GM18526 (cell line): ENCODE measurements around the gene FAM171A2.

ENCODE experiments used
- POLR2A ChIP-seq: IDR thresholded peaks from 3 replicates; pipeline ENCODE4 v1.6.1; 2011; ENCODE audit not compliant: insufficient read length; ENCODE audit errors: extremely low read depth

Gene FAM171A2

DNA sequence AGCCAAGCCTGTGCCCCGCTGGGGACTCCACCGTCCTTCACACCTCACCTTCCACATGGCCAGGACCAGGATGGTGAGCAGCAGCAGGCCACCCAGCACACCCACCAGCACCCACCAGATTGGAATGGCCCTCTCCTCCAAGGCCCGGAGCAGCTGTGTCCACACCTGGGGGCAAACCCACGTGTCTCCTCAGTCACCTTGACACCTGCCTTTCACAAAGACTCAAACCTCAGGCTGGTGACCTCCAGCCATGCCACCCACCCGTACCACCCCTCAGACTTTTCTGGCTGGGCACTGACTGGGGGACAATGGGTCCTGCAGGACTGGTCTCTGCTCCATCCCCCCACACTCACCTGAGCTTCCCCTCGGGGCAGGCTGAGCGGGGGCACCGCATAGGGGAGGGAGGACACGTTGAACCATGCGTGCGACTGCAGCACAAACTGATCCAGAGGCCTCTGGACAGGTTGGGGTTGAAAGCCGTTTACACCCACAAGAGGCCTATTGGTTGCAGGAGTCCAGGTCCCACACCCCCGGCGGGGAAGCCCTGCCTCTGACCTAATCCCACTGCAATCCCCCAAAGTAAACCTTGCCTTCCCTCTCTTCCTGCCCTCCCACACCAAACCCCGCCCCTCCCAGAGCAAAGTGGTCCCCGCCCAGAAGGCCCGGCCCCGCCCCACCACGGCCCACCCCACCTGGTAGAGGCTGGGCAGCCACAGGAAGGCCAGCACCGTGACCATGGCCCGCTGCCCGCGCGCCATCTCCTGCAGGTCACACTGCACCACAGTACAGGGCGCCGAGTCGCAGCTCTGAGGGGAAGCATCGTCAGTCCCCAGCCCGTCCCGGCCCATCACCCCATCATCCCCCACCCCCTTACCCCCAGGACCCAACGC is 10.9 kb upstream of the FAM171A2 start:
- TF ChIP-seq POLR2A = no peak

DNA sequence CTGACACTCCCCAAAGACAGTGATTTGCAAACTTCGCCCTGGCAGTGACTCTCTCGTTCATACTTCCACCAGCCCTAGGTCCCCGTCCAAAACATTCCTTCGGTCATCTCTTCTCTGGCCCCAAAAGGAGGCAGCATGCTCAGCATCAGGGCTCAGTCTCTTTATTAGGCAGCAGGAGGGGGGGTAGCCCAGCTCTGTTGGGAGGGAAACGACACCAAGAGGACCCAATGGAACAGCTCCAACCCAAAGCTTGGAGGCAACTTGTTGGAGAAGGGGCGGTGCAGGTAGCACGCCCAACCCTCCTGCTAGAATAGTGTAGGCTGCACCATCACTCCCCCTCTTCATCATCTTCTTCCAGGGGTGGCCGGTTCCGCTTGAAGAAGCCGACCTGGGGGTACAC is 8.4 kb upstream of the FAM171A2 start:
- no peak for TF ChIP-seq POLR2A

DNA sequence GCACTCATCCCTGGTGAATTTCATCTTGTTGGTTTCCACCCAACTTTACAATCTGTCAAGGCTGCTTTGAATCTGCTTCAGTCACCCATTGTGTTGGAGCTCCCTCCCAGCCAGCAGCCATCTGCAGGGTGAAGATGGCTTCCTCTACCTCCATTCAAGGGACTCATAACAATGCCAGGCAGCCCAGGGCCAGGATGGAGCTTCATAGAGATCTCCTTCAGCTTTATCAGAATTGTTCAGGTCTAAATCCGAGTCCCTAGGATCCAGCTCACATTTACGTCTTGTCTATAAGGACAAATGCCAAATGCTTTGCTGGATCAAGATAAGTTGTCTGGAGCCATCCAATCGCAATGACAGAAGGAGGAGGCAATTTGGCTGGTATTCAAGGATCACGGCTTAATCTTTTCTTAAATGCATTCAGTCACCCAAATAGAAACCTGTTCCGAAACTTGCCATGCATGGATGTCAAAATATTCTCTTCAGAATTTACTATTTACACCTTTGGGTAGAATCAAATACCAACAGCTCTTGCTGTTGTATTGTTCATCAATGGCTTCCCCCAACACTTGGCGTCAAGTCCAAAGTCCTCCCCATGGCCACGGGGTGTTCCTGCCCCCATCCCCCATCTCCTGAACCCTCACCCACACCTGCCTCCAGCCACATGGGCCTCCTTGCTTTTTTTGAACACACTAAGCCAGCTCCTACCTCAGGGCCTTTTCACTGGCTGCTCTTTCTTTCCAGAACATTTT is 3.8 kb upstream of the FAM171A2 start:
- no peak for TF ChIP-seq POLR2A

DNA sequence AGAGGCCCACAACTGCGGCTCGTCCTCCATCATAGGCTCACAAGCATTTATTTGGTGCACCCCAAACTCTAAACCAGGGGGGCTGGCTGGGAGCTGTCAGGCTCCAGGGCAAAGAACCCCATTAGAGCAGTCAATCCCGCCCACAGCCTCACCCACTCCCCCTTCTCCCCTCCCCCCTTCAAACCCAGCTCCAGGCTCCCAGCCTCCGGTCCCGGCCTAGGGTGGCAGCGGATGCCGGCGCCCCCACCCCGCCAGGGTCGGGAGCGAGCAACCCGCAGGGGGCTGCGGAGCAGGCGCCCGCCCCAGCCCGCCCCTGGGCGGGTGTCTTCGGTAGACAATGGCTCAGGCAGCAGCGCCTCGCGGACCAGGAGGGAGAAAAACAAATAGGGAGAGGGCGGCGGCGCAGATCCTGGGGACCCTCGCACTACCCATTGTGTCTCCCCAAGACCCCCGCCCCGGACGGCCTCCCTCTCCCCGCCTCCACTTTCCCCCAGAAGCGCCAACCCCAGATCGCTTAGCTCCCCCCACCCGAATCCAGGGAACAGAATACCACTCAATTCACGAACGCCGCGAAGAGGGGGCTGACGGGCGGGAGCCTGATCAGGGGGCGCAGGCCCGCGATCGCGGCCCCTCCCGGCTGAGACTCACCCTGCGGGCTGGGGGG is 572 bp downstream of the FAM171A2 start:
- TF ChIP-seq POLR2A = no peak

DNA sequence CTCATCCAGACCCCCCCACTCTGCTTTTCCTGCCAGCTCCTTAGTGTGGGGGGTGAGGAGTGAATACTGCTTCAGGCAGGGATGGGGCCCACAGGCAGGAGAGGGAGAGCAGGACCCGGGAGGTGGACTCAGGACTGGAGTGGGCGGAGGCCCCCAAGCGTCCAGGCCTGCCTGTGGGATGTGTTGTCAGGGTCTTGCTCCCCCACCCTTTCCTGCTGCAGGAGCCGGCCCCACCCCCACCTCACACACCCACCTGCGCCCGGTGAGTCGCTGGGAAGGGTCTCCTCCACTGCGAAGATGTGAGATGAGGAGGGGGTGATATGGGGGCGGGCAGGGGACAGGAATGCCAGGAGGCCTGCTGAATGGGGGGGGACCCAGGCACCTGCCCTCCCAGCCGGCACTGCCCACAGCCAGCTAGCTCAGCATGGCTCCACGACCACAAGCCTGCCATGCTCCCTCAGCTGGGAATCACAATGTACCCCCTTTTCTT is 1.1 kb downstream of the FAM171A2 start:
- no peak for TF ChIP-seq POLR2A

DNA sequence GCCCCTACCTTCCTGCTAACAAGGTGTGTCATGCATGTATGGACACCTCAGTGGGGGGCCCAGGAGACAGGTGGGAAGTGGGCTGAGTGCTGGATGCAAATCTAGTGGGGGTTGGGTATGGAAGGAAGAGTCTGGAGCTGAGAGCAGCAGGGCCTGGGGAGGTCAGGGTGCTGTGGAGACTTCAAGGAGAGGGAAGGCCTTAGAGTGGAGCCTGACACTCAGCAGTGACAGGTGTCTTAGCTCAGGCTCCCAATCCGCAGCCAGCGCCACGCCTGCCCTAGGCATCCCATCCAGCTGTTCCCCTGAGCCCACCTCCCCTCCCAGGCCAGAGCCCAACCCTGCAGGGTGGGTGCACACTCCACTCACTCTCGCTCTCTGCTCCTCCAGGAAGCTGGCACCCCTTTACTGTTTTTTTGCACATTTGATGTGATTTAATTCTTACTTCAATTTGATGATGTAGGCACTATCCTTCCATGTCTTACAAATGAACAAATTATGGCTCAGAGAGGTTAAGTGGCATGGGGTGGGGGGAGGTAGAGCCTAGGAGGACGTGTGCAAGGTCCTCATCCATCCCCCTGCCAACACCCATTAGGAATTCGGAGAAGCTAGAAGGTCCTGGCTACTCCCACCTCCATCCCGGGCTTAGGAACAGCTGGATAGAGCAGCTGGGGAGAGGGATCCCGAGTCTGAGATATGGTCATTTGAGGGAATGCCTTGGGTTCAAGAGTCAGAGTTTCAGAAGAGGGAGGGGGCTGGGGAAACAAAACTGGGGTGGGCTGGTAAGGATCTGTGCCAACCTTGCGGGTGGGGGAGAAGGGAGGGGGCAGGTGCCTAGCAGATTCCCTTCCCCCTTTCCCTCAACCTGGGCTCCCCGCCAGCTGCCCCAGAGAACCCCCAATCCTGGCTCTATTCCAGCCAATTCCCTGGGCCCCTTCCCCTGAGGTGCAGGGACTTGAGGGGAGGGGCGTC is 2.1 kb downstream of the FAM171A2 start:
- TF ChIP-seq POLR2A = no peak

DNA sequence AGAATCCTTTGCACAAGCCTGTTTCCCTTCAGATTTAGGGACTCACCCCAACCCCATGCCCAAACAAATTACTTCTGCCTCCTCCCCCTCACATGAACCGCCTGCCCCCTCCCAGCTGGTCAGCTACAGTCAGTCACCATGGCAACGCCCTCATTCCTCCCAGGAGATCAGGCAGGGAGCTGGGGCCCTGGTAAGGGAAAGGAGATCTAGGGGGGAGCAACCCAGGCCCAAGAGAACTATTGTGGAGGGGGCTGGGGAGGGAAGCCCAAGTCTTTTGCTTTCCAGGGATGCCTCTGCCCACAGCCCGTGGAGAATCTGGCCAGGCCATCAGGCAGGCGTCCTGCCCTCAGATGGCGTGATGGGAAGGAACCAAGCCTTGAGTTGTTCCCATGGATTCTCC is 2.8 kb downstream of the FAM171A2 start:
- no peak for TF ChIP-seq POLR2A

DNA sequence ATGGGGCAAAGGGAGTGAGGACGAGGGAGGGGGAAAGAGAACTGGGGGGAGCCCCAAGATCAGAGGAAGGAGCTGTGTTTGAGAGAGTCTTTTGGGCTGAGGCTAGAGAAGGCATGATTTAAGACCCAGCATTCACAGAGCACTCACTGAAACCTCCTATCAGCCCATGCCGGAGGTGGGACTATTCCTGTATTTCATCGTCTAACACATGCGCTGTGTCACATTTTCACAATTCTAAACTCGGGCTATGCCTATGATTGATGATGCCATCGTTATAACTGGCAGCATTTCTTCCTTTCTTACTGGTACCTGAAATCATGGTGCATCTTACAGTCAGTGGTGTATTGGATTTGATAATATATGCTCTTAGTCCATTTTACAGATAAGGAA is 3.5 kb downstream of the FAM171A2 start:
- TF ChIP-seq POLR2A = no peak

DNA sequence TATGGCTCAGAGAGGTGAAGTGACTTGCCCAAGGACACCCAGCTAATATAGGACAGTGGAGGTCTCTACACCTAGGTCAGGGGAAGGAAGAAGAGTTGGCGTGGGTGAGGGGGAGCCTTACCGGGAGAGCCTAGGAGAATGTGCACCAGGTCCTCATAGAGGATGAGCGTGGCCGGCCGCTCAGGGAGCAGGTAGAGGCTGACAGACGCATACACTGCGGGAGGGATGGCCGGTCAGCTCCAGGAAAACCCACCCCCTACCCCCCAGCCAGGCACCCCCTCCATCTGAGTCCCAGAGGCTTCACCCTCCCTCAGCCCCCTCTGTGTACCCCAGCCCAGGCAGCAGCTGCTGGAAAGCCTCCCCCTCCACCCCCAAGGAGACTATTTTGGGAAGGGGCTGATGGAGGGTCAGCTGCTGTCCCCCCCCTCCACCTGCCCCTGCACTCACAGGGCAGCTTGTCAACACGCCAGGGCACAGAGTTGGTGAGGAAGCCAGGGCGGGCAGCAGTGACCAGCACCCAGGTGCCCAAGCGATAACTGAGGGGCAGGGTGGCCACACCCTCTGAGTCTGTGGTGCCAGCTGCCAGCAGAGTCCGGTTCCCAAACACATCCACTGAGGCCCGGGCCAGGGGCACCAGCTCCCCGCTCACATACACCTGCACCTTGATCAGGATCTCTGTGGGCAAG is 4.1 kb downstream of the FAM171A2 start:
- no peak for TF ChIP-seq POLR2A

DNA sequence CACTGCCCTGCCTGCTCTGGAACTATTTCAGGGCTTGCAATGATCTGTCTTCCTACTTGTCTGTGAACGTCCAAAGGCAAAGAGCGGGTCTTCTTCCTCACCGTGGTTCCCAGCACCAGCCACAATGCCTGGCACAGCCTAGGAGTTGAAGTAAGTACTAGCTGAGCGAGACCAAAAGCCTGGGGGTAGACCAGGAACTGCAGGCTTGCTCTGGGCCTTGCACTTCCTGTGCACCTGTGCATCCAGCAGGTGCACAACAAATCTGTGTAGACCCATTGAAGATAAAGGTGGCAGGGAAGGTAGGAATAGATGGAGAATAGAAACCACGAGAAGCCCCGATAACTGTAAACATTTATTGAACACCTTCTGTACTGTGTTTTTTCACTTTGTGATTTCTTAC is 4.6 kb downstream of the FAM171A2 start:
- TF ChIP-seq POLR2A = no peak

DNA sequence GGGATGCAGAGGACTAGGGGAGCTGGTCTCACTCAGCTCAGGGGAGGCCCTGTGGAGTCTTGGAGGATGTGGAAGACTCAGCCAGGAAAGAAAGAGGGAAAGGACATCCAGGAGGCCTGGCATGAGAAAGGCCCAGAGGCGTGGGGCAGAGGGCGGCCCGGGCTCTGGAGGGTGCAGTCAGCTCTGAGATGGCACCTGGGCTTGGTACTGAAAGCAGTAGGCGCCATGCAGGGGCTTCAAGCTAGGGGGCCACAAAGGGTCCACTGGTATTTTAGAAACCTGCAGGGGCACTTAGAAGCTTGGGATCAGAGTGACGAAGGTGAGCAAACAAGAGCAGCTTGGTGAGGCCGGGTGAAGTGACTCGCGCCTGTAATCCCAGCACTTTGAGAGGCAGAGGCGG is 5.6 kb downstream of the FAM171A2 start:
- TF ChIP-seq POLR2A = no peak

DNA sequence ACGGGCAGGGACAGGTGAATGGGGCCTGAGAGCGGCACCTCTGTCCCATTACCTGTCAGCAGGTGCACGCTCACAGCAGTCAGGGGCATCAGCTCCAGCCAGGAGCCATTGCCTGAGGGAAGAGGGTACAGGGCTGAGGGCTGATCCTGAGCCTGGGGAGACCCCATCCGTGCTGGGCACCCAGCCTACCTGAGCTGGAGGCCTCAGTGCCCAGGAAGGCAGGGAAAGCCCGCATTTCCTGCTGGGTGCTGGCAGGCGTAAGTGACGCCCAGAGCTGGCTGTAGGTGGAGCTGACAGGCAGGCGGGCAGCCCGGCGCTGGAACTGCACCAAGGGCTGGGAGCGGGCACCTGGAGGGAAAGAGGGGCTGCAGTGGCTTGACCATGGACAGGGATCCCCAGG is 7.4 kb downstream of the FAM171A2 start:
- no peak for TF ChIP-seq POLR2A

DNA sequence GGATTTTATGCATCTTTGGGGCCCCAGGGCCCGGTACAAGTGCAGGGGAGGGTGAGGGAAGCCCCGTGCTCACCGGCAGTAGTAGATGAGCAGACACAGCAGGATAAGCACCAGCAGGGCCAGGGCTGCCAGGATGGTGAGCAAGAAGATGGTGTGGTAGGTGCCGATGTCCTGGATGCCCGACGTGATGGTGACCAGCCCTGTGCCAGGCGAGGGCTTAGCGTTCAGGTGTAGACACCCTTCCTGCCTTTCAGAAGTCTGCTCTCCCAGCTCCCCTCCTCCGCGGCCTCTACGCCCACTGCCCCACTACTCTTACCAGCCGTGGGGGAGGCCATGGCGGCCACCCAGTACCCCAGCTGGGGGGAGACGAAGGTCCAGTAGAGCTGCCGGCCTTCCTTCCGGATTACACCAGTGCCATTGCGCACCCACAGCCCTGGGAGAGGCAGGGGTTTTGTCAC is 8.0 kb downstream of the FAM171A2 start:
- TF ChIP-seq POLR2A = no peak

DNA sequence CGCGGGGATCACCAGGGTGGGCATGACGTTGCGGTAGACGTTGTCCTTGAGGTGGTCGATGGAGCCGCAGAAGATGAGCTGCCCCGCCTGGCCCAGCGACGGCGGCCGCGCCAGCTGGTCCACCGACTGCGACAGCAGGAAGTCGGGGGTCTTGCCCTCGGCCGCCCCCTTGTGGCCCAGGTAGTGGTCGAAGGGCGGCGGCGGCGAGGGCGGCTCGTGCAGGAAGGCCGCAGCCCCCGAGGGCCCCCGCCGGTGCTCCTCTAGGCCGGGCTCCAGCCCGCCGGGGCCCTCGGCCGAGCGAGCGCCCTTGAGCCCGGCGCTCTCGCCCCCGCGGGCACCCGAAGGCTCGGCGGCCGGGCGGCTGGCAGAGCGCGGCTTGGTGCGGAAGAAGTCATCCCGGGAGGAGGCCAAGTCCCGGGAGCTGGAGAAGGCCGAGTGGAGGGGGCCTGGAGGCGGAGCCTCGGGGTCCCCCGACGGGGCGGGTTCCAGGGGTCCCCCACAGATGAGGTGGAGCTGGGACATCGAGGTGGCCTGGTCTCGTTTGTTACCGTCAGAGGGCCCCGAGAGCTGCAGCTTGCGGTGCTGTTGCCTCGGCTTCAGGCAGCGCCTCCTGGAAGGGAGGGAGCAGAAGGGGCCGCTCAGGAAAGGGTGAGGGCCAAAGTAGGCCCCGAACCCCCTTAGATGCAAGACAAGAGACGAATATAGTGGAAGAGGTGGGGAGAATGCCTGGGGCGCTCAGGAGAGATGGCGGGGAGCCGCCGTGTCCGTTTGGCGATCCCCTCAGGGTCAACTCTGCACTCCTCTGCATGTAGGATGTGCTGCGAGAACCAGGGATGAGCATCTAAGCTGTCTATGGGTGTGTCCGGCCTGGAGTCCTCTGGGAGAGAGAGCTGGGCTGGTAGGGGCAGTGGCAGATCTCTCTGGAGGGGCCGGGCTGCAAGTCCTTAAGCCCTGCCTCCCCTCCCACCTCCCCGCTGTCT is 8.8 kb downstream of the FAM171A2 start:
- no peak for TF ChIP-seq POLR2A
